HL-60 (cell line): ENCODE results near the gene XKR8.

Source experiments
- DNase-seq, 2 experiments: peaks; one replicate each; pipeline ENCODE4 v3.0.0-alpha.2; 2010 to 2020; ENCODE audit warnings: low read depth in 1 of 2, low spot score in 1 of 2
- H3K27ac ChIP-seq: fragments of 250-450 bp; sonication (Bioruptor Pico); replicated peaks from 2 replicates; pipeline ENCODE4 v1.5.1; 2020; ENCODE audit warnings: mild to moderate bottlenecking, moderate library complexity
- H3K27me3 ChIP-seq: fragments of 250-450 bp; sonication (Bioruptor Pico); 2 replicates; pipeline ENCODE4 v1.5.1; 2021; ENCODE audit warnings: mild to moderate bottlenecking, moderate library complexity; ENCODE audit not compliant: insufficient read depth, poor library complexity, severe bottlenecking
- H3K4me3 ChIP-seq: replicated peaks from 2 replicates; pipeline ENCODE4 v1.5.1; 2011; ENCODE audit warnings: mild to moderate bottlenecking, control low read depth, low read length; ENCODE audit not compliant: insufficient read depth
- GABPA ChIP-seq: IDR thresholded peaks from 2 replicates; pipeline ENCODE4 v1.6.1; 2012; ENCODE audit warnings: low read depth
- POLR2AphosphoS5 ChIP-seq: IDR thresholded peaks from 2 replicates; pipeline ENCODE4 v1.6.1; 2012; ENCODE audit warnings: low read depth
- SPI1 ChIP-seq: IDR thresholded peaks from 2 replicates; pipeline ENCODE4 v1.6.1; 2012; ENCODE audit warnings: low read depth, mild to moderate bottlenecking, borderline replicate concordance
- TF ChIP-seq, protein P1 (sequence below): IDR thresholded peaks from 2 replicates; pipeline ENCODE4 v1.6.1; 2012; ENCODE audit warnings: low read depth; ENCODE audit not compliant: insufficient replicate concordance
- TF ChIP-seq, protein P2 (sequence below): IDR thresholded peaks from one replicate; pipeline ENCODE4 v1.5.1; 2011; ENCODE audit warnings: low read length, control low read depth, inconsistent platforms; ENCODE audit not compliant: insufficient read depth

The XKR8 gene

DNA sequence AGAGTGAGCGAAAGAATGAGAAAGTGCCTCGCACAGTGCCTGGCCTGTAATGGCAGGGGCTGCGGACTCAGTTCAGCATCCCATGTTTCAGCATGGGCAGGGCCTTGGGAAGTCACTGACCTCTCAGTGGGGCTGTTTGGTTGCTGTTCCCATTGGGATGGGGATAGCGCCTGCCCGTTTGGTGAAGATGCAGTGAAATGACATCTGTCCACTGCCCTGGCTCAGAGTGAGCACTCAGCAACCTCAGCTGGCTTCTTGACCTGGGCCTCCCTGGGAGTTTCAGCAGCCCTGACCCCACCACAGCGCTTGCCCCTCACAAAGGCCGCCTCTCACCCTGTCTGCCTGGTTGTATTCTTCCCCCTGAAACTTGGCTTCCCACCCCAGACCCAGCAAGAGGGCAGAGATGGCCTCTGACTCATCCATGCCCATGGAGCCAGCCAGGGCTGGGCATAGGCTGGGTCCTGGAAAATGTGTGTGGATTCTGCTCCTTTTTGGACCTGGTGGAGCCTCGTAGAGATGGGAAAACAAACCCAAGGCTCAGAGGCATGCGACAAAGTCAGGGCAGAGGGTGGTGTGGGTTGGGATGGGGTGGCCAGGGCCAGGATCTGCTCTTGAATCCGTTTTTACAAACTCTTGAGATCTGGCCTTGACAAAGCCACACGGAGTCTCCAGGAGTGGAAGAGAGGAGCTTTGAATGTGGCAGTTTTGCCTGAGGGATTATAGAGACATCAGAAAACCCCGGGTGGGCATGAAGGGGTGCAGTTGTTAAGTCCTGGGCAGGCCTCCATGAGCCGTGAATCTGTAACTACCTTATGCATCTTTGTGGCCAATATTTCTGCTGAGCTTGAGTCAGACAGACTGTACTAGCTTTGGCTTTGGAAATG lies 1.2 kb downstream of the XKR8 start:
- H3K4me3 ChIP-seq: no peak overlapping the region
- H3K27me3 ChIP-seq: no peaks in the 10 kb centered on the region
- no peak for TF ChIP-seq SPI1
- TF ChIP-seq GABPA: no peak
- TF ChIP-seq, protein P1, sequence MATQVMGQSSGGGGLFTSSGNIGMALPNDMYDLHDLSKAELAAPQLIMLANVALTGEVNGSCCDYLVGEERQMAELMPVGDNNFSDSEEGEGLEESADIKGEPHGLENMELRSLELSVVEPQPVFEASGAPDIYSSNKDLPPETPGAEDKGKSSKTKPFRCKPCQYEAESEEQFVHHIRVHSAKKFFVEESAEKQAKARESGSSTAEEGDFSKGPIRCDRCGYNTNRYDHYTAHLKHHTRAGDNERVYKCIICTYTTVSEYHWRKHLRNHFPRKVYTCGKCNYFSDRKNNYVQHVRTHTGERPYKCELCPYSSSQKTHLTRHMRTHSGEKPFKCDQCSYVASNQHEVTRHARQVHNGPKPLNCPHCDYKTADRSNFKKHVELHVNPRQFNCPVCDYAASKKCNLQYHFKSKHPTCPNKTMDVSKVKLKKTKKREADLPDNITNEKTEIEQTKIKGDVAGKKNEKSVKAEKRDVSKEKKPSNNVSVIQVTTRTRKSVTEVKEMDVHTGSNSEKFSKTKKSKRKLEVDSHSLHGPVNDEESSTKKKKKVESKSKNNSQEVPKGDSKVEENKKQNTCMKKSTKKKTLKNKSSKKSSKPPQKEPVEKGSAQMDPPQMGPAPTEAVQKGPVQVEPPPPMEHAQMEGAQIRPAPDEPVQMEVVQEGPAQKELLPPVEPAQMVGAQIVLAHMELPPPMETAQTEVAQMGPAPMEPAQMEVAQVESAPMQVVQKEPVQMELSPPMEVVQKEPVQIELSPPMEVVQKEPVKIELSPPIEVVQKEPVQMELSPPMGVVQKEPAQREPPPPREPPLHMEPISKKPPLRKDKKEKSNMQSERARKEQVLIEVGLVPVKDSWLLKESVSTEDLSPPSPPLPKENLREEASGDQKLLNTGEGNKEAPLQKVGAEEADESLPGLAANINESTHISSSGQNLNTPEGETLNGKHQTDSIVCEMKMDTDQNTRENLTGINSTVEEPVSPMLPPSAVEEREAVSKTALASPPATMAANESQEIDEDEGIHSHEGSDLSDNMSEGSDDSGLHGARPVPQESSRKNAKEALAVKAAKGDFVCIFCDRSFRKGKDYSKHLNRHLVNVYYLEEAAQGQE: no peak
- TF ChIP-seq POLR2AphosphoS5: no peak
- no peak for DNase-seq
- no peak overlapping the region for H3K27ac ChIP-seq

DNA sequence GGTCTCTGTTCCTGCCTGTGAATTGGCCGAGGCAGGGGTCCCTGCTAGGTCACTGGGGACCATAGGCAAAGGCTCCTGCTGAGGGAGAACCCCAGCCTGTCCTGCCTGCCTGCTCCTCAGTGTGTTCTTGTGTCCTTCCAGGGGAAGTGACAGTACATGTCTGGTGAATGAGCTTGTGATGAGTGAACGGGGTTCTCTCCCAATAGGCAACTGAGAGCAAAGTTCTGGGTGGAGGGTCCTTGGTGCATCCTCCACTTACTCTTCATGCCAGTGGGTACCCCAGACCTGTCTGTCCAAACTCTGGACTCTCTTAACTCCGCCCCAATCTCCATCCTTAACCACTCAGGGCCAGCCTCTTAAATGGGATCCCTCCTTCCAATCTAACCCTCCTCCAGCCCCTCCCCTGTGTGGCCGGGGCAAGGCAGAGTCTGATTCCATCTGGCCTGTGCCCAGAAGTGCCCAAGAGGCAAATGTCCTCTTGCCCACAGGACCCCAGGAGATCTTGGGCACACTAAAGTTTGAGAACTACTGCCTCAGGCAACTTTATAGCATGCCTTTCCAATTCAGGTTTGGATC lies 2.0 kb downstream of the XKR8 start:
- no peak overlapping the region for H3K27ac ChIP-seq

DNA sequence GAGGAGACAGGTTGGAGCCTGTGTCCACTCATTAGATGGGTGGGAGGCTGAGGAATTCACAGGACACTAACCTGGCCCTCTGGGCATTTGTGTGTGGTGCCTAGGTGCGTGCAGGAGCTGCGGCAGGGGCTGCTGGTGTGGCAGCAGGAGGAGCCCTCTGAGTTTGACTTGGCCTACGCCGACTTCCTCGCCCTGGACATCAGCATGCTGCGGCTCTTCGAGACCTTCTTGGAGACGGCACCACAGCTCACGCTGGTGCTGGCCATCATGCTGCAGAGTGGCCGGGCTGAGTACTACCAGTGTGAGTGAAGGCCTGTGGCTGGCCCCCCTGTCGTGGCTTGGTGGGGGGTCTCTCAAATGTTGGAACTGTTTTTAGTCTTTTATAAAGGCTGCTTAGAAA lies 3.6 kb downstream of the XKR8 start:
- H3K4me3 ChIP-seq: no peak overlapping the region
- DNase-seq: no peak
- TF ChIP-seq, protein P2, sequence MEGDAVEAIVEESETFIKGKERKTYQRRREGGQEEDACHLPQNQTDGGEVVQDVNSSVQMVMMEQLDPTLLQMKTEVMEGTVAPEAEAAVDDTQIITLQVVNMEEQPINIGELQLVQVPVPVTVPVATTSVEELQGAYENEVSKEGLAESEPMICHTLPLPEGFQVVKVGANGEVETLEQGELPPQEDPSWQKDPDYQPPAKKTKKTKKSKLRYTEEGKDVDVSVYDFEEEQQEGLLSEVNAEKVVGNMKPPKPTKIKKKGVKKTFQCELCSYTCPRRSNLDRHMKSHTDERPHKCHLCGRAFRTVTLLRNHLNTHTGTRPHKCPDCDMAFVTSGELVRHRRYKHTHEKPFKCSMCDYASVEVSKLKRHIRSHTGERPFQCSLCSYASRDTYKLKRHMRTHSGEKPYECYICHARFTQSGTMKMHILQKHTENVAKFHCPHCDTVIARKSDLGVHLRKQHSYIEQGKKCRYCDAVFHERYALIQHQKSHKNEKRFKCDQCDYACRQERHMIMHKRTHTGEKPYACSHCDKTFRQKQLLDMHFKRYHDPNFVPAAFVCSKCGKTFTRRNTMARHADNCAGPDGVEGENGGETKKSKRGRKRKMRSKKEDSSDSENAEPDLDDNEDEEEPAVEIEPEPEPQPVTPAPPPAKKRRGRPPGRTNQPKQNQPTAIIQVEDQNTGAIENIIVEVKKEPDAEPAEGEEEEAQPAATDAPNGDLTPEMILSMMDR: no peak
- no peak for TF ChIP-seq GABPA
- TF ChIP-seq, protein P1: no peak
- TF ChIP-seq POLR2AphosphoS5: no peak
- no peak for TF ChIP-seq SPI1
- H3K27me3 ChIP-seq: no peaks in the 10 kb centered on the region
- H3K27ac ChIP-seq: no peak overlapping the region

More for the DNA sequence above, 2.0 kb downstream of the XKR8 start:
- TF ChIP-seq, protein P1: no peak
- no peak for TF ChIP-seq POLR2AphosphoS5
- TF ChIP-seq, protein P2: no peak
- no peak for TF ChIP-seq GABPA
- TF ChIP-seq SPI1: no peak
- Histone ChIP-seq H3K4me3 (no peak overlapping the region), H3K27me3 (no peaks in the 10 kb centered on the region)
- no peak for DNase-seq
